Activated CD4-positive, alpha-beta T cell treated with anti-CD3 and anti-CD28 coated beads, Interleukin-2, amount 50 U/mL, for 1 hour (primary cell): ENCODE data around the gene AURKAIP1.
"Not testable (repeated sequence)": the region's sequence is repeated elsewhere in the genome, so short reads cannot be mapped to it uniquely, and the experiment has no call there.

Experiments used
- DNase-seq: peaks from one replicate; pipeline ENCODE4 v3.0.0-alpha.2; 2020

Gene AURKAIP1

DNA sequence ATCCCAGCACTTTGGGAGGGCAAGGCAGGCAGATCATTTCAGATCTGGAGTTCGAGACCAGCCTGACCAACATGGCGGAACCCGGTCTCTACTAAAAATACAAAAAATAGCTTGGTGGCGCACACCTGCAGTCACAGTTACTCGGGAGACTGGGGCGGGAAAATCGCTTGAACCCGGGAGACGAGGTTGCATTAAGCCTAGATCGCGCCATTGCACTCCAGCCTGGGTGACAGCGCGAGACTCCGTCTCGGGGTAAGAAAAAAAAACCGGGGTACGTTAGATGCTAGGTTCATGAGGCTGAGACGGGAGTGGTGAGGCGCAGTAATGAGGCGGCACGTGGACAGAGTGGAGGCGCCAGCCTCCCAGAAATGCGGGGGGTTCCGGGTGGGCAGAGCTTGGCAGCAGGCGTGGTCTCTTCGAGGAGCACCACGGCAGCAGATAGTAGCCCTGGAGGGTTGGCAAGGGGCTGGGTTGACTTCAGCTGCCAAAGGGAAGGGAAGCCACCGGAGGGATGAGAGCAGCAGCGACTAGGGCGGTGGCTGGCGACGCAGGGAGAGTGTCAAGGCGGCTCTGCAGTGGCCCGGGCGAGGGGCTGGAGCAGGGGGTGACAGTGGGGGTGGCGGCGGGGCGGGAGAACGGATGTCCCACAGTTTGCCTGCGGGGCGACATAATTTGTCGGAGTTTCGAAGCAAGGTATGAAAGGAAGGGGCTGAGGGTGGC is 31.3 kb upstream of the AURKAIP1 start:
- no peak for DNase-seq

DNA sequence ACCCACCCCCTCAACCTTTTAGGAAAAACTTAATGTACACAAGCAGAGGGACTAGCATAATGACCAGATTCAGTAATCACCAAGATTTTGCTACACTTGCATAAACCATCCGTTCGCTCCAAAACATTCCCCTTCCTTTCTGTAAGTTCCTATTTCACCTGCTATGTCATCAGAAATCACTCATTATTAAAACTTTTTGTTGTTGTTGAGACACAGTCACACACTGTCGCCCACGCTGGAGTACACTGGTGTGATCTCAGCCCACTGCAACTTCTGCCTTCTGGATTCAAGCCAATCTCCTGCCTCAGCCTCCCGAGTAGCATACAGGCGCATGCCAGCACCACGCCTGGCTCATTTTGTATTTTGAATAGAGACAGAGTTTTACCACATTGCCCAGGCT is 28.6 kb upstream of the AURKAIP1 start:
- DNase-seq: no peak

DNA sequence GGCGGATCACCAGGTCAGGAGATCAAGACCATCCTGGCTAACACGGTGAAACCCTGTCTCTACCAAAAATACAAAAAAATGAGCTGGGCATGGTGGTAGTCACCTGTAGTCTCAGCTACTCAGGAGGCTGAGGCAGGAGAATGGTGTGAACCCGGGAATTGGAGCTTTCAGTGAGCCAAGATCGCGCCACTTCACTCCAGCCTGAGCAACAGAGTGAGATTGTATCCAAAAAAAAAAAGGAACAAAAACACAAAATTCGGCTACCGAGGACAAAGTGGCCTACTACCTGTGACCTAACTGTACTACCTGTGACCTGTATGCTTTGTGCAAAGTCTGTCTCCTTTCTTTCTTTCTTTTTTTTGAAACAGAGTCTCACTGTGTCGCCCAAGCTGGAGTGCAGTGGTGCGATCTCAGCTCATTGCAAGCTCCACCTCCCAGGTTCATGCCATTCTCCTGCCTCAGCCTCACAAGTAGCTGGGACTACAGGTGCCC is 27.9 kb upstream of the AURKAIP1 start:
- DNase-seq: not testable (repeated sequence)

DNA sequence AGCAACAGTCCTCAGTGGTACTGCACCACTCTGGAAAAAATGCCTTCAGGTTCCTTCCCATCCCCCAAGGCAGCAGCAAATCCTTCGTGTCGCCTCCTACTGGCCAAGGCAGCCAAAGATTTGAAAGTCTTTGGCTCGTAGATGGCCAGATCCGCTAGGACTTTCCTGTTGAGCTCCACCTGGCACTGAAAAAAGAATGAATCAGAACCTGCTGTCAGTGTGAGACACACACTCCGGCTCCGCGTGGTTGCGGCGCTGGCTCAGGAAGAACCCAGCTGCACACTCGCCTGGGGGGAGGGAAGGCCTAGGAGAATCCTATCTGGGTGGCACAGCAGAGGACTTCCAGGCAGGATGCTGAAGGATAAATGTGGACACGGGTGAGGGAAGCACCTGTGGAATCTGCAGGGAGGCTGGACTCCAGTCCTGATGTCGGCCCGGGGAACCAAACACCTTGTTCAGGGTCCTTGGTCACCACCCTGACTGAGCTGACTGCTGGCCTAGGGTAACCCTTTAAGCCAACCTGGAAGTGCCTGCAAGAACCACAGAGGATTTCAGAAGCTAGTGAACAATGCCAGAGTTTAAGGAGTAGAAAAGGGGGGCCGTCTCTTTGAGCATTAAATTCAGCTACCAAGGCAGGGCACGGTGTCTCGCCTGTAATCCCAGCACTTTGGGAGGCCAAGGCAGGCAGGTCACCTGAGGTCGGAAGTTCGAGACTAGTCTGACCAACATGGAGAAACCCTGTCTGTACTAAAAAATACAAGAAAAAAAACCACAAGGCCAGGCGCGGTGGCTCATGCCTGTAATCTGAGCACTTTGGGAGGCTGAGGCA is 27.3 kb upstream of the AURKAIP1 start:
- peak; percentile 29 for DNase-seq

DNA sequence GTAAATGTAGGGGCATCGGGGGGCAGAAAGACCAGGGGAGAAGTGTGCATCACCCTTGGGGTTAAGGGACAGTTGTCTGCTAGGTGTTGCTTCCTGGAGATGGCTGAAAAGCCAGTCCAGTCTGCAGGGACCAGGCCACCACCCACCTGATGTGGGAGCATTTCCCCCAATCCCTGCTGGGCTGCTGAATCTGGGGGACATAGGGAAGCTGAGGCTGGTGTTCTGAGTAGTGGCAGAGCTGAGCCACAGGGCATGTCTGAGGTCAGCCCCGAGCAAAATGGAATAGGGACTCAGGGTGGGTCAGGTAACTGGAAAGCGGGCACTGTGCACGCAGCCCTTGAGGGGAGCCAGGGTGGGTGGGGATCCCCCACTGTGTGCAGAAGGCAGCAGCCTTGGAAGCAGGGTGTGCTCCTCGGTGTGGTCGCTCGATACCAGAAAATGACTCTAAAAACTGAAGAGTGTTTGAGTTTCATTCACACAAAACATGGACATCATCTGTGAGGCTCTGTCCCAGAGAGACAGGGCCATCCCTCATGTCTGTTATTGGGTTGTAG is 26.5 kb upstream of the AURKAIP1 start:
- DNase-seq: no peak

DNA sequence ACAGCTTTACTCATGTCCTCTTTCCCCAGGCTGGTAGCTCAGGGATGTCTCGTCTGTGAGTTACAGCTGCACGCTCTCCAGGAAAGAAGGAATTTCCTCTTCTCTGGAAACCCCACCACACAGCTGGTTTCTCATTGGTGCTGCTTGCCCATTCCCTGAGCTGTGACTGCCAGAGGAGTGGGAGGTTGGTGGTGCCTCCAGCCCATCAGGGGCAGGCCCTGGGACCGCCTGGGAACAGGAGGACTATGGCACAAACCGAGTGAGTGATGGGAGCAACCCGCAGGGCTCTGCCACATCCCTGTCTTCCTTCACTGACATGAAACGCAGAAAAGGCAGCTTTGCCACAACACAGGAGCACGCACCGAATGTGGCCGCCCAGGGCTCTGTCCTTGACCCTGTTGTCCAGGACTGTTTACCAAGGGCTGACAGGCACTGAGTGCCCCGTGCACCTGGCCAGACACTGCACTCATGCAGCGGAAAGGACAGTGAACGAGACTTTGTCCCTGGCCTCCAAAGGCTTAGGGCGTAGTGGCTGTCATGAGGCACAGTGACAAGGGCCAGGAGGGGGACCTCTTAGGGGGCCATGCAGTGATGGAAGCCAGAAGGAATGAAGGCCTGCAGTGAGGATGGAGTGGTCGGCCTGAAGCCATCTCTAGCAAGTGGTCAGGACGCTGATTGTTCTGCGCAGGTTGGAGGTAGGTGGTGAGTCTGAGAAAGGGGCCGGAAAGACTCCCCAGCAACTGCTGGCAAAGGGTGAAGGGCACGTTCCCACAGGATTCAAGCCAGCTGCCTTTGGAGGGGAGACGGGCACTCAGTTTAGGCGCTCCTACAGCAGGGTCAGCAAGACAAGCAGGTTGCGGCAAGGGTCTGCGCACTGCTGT is 25.8 kb upstream of the AURKAIP1 start:
- no peak for DNase-seq

DNA sequence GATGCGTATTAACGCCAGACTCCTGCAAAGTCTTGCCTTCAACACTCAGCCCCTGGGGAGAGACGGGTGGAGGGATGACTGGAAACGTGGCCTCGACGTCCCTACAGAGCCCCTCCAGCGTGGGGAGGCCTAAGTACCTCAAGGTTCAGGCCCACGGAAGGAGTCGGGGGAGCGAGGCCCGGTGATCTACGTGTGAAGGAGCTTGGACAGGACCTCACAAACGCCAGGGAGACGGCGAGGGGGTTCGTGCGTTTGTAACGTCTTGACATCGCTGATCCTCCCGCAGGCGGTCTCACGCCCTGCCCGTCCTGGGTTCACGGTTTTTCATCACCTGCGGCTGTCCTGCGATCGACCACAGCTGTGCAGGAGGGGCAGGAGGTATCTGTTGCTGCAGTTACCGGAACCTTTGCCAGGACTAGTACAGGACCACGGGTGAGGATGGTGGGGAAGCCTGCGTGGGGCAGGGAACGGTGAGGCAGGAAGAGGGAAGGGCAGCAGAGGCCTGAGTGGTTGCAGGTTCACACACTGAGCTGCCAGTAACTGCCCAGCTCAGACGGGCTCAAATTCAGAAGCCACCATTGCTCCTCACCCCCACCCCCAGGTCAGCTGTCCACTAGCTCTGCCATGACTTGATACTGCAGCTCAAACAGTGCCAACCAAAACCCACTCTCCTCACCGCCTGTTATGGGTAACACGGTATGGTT is 25.0 kb upstream of the AURKAIP1 start:
- DNase-seq: no peak

DNA sequence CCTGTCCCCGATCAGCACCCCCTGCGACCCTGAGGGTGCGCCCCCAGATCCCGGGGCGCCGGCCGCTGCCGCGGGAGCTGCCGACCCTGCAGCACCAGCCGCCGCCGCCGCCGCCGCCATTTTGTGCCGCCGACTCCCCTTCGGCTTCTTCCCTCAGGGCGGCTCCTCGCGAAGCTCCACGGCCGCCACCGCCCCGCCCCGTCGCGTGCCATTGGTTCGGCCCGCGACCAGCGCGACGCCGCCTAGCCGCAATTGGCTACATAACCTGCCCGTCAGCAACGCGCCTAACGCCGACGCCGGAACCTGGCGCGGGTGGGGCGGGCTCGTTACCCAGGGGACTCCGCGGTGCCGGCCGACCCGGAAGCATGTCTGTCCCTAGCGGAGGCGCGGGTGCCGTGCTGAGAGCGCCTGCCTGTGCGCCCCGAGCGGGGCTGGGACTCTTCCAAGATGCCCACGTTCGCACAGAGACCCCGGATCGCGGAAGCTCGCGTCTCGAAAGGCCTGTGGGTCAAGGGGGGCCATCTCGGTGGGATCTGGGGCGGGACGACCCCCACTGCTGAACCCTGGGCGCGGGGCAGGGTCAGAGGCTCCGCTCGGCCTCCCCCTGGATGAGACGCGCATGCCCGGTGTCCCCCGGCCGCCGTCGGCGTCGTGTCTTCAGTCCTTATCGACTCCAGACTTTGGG is 24.3 kb upstream of the AURKAIP1 start, which contains the start of gene CCNL2:
Gene CCNL2, minus strand, starts transcription at position 149 of the 685 bp plus-strand sequence. Its CDS starts 29 bp downstream, at position 120.
- peak; percentile 99 for DNase-seq

DNA sequence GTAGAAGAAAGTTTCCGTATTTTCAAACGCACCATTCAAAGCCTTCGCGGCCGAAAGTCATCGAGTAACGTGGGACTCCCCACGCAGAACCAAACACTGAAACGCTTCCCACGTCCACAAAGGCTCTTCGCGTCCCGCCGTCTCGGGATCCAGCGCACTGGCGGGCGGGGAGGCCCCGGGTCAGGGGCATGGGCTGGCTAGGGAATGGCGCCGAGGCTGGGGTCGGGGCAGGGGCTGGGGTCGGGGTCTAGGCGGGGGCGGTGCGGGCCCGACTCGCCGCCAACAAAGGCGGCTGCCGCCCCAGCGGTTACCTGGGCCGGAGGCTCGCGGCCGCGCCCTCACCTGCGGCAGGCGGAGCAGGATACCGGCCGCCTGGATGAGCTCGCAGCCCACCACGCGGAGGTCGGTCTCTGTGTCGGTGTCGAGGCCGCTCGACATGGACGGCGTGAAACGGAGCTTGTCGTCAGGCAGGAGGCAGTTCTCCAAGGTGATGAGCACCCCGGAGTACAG is 23.7 kb upstream of the AURKAIP1 start:
- DNase-seq: no peak

DNA sequence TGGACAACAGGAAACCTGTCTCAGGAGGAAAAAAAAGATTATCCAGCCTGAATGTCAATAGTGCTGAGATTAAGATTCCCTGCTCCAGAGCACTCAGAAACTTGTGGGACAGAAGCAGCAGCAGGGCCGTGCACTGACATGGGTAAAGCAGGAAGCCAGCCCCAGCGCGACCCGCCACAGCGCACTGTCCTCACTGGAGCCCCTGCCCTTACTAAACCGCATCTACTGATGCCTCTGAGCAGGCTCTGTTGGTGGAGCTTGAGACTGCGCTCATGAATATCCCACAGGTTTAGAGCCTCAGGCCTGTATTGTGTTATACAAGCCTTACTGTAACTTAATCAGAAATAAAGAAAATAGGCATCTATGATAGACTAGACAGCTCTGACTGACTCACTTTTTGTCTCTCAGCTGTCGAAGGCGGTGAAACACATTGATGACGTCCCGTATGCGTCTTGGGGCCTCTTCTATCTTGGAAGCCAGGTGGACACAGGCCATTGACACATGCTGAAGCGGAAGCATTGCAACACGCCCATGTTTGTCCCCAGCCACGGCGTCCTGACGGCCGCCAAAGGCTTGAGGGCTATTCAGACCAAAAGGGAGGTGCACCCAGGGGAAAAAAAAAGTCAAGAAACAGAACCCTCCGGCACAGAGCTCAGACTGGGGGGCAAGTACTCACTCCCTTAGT is 23.0 kb upstream of the AURKAIP1 start:
- DNase-seq: no peak

DNA sequence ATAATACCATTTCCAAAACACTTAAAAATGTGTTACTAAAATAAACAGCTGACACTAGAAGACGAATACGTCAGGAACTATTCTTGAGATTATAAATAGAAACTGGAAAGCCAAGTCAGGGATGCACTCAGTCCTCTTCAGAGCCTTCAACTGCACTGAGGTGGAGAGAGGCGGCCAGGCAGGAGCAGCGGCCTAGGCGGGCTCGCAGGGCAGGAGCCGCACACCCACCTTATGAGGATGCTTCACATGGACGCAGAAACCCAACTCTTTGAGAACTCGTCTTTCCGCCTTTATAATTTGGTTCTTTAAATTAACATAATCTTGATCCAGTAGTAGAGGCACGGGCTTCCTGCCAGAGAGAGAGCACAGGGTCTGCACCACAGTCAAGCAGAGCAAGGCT is 20.2 kb upstream of the AURKAIP1 start:
- DNase-seq: no peak

DNA sequence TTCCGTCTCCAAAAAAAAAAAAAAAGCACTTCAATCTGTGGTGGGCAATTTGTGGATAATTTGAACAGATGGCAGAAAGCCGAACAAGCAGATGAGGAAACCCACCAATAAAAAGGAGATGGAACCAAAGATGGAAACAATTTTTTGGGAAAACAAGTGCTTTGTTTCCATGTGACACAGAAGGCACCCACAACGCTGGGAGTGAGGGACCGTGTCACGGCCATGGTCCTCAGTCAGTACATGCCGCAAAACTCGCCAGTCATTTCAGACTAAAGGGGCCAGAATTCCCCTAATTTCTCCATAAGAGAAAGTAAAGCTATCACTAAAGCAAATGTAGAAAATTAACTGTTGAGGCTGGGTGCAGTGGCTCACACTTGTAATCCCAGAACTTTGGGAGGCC is 19.1 kb upstream of the AURKAIP1 start:
- DNase-seq: no peak

DNA sequence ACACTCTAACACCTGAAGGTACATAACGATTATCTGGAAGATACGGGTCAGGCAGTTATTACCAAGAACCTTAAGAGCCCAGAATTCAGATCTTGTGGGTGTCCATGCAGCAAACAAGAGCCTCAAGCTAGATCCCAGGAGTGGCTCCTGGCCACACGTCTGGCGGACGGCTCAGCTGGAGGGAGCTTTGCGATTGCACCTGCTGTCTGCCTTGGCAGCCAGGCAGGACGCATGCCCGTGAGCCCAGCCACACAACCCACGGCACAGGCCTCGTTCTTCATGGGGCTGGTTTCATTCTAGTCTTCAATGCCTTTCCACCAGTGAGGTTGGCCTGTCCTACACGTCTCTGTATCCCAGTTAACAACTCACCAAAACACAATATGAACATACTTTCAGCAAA is 18.4 kb upstream of the AURKAIP1 start:
- DNase-seq: no peak

DNA sequence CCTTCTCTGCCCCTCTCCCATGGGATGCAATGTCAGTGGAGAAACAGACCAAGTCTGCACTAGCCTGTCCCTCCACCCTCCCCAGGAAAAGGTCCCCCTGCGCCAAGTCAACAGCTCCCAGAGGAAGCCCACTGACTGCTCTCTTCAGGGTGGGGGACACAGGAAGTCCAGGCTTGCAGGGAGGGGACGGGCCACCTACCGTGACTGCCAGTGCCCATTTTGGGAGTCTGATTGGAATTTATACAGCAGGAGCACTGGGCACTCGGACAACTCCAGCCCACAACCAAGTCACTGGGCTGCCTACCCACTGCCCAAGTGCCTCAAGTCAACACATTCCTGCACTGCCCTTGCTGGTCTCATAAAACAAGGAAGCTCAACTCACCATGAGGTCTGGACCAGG is 18.0 kb upstream of the AURKAIP1 start:
- DNase-seq: no peak

DNA sequence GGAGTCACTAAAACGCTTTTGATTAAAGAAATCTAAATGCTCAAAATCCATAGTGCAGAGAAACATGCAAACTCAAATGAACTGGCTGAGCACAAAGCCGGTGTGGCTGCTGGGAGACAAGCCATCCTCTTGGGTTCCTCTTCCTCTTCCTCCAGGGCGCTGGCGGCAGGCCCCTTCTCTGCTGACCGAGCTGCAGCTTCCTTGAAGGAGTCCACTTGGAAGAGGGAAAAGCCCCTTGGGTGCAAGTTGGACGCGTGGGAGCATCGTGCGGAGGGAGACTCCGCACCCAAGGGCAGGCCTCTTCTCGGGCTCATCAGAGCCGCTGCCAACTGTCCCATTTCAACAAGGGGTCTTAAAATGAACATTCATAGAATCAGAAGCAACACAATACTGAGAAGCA is 16.2 kb upstream of the AURKAIP1 start:
- DNase-seq: no peak

DNA sequence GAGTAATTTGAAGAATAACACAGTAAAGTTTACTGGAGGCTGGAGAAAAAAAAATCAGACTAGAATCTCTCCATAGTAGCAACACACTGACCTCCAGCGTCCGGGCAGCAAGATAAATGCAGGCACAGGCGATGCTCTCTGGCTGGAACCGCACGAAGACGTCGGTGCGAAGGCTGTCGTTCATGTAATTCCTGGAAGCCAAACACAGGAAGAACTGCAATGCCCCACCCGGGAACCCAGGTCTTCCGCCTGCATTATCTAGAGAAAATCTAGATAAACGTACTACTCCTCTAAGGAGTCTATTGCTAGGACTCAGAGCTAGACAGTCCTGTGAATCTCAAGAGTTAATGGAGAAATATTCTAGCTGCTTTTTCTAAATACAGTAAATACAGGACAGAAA is 15.7 kb upstream of the AURKAIP1 start:
- DNase-seq: no peak

DNA sequence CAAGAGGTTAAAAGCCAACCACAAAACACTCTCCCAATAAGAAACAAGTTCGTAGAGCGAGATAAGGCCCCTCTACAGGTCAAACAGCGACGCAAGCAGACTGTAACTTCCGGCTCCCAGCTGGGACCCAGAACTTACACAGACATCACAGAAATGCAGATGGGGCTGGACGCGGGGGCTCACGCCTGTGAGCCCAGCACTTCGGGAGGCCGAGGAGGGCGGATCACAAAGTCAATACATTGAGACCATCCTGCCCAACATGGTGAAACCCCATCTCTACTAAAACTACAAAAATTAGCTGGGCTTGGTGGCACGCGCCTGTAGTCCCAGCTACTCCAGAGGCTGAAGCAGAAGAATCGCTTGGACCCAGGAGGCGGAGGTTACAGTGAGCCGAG is 13.1 kb upstream of the AURKAIP1 start:
- no peak for DNase-seq

DNA sequence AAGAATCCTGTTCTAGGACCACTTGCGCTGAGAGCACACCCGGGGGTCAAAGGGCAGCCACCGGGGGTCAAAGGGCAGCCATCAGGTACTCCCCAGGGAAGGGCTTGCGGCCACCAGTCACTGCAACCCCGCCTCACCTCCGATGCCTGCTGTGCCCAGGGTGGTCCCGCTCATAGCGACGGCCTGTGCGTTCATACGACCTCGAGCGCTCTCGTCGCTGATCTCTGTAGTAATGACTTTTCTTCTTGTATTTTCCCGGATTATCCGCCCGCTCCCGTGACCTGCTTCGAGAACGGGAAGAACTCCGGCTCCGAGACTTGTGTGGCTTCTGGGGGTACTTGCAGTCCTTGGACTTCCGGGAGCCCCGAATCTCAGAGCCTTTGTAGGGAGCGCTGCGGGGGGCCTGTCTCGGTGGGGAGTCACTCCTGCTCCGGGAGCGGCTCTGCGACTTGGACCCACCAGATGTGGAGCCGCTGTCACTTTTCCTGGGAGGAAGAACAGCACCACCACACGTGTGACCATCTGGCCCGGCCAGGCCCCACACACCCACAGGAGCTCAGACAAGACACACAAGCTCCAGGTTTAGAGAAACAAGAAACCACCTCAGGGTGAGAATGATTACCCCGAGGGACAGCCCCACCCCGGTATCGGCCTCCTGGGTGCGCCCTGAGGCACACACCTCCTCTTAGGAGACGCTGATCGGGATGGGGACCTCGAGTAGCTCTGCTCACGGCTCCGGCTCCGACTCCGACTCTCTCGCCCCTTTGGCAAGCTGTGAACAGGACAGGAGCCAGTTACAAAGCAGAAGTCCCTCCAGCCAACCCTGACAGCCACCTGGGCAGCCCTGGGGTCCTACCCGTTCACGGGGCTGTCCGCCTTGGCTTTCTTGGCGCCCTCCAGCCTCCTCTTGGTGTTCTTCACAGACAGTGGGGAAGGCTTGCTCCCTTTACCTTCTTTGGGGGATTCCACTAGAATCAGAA is 12.4 kb upstream of the AURKAIP1 start:
- DNase-seq: no peak

DNA sequence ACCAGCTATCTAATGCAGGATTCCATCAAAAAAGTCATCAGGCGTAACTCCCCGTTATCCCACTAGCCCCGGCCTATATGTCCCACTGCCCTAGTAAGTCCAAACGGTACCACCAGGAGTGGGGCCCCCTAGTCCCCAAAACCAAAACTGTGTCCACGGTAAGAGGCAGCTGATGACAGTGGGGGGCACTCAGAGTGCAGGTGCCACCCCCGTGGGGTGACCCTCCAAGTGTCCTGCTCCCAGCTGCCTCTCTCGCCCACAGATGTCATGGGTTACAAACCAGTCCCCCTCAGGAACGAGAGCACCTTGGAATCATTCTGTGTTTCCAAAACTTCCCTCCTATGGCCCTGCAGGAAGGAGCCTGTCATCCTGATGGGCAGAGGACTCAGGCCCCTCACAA is 10.9 kb upstream of the AURKAIP1 start:
- no peak for DNase-seq
